GM21390 (cell line): ENCODE data around the gene APPBP2.
A peak's percentile ranks its signal among the peaks of the same experiment; 100 is the strongest.

Experiments
- ATAC-seq: cut with Tn5 transposase; IDR thresholded peaks from one replicate; pipeline ENCODE4 v1.9.1; 2021; ENCODE audit not compliant: unreplicated experiment

Gene APPBP2

DNA sequence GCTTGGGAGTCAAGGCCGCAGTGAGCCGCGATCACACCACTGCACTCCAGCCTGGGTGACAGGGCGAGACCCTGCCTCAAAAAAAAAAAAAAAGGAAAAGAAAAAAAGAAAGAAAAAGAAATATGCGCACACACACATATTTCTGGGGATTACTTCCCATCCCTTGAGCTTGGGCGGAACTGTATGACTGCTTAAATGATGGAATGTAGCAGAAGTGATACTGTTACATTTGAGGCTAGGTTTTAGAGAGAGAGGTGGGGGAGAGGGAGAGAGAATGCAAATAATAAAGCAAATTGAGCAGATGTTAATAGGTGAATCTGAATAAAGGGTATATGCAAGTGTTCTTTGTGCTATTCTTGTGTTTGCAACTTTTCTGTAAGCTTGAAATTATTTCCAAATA, 122.1 kb downstream of the APPBP2 start:
- no peak for ATAC-seq

GRCh38 chr17:60403523-60403810, 122.6 kb downstream of the APPBP2 start:
- ATAC-seq = no peak

- ATAC-seq = no peak
Measured at GRCh38 chr17:60401819-60402218, 124.2 kb downstream of the APPBP2 start.

GRCh38 chr17:60398227-60398959, 127.6 kb downstream of the APPBP2 start:
- ATAC-seq = peak; percentile 51

DNA sequence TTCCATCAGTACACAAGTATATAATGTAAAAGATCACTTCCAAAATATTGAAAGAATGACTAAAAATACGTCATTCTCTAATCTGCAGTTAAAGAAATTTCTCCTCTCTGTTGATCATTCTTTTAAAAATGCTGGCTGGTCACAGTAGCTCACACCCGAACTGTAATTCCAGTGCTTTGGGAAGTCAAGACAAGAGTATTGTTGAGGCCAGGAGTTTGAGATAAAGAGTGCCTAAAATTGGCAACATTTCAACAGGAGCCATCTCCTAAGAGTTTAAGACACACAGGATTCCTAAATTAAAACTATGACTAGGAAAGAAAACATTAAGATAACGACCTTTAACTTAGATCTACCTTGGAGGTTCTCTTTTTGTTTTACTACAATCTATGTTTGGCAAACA, 129.6 kb downstream of the APPBP2 start:
- no peak for ATAC-seq

- no peak for ATAC-seq
Measured at GRCh38 chr17:60395508-60396065, 130.5 kb downstream of the APPBP2 start.

- ATAC-seq = no peak
Measured at GRCh38 chr17:60393840-60394723, 132.0 kb downstream of the APPBP2 start.
